HG02973 (cell line): ENCODE measurements around the gene C1QL2.

Experiments used
- ATAC-seq: cut with Tn5 transposase; IDR thresholded peaks from one replicate; pipeline ENCODE4 v1.9.1; 2021; ENCODE audit warnings: moderate library complexity; ENCODE audit not compliant: unreplicated experiment

The C1QL2 gene

DNA sequence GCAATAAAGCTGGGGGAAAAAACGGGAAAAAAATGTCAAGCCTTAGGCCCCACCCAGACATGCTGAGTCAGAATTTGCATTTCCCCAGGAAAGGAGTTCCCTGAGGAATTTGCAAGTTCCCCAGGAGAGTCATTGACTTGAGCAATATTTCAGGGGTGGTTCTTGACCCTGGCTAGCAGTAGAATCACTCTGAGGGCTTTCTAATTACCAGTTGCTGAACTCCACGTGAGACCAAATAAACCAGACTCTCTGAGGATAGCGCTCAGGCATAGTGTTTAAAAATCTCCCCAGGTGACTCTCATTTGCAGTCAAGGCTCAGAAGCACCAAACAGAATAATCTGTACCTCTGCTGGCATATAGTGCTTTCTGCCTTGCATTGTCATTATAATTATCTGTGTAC, 48.7 kb downstream of the C1QL2 start:
- no peak for ATAC-seq

DNA sequence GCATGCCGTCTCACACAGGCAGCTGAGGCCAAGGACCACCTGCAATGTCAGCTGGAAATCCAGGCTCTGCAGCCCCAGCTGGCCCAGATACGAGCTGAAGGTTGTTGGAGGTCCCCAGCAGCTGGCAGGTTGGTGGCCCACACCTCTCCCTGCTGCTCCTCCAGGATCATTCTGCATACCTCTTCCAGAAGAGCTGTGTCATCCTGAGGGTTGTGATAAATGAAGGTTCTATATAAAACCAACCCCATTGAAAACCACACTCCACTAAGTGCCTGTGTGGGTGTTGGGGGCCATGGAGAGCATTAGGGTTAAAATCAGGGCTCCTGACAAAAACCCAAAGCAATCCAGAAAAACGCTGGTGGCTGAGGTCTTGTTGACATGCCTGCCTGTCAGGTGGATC, 50.4 kb downstream of the C1QL2 start:
- no peak for ATAC-seq

DNA sequence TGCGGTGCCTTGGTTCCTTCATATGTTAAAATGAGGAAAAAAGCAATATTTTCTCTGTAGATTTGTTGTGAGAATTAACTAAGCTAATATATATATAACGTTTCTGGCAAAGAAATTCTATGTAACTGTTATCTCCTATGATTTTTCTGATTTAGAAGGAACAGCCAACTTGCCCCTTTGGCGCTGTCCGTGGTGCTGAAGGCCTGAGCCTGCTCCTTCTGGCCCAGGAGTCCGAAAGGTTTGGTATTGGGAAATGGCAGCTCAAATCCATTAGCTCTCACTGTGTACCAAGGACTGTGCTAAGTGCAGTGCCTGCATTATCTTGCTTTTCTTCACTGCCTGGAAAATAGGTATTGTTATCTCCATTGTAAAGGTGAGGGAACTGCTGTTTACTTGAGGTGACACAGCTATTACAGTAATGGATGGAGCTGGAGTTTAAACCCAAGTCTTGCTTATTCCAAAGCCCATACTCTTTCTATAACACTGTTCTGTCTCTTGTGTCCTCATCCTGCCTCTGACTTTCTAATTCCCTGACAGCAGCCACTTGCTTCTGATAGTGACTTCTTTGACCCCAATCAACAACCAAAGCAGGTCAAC, 52.2 kb downstream of the C1QL2 start:
- no peak for ATAC-seq
